Activated CD8-positive, alpha-beta memory T cell treated with anti-CD3 and anti-CD28 coated beads for 36 hours (primary cell): Measurements from ENCODE around the gene LMAN1. TPM values are rescaled to one million over a fixed set of nuclear protein-coding genes. Genes with fewer than 3 reads are reported as not detected.

Experiments
- CTCF ChIA-PET: fragments of 350-600 bp; sonication (Branson Sonifier 250); formaldehyde crosslinking; loops from one replicate; lab custom pipeline; 2021; ENCODE audit warnings: antibody characterized with exemption; lab: Charles Lee
- POLR2A ChIA-PET: fragments of 350-600 bp; sonication (Branson Sonifier 250); formaldehyde crosslinking; loops from one replicate; lab custom pipeline; 2021; ENCODE audit warnings: antibody characterized with exemption; lab: Charles Lee
- total RNA-seq, 2 experiments: library from RNA; stranded (reverse); gene quantifications; one replicate each; pipeline ENCODE4 v1.2.3, GENCODE V29; 2021

LMAN1 gene
- 100 to 1,000 TPM; 114 TPM for total RNA-seq

GRCh38 chr18:59358712-59359575, at the start of gene LMAN1:
Gene LMAN1 (minus strand): TSS chr18:59359265. CDS start chr18:59359244, 21 bp downstream.
- POLR2A ChIA-PET = interaction anchor here (1.0 to 2.1 kb wide), 3 partner anchors 19 to 218 kb away, joined by 4 to 7 read pairs (median 5); no protein-coding TSS in a partner anchor
- CTCF ChIA-PET = no interaction called here

- CTCF ChIA-PET = interaction anchor here (0.6 to 2.4 kb wide), 21 partner anchors 11 to 318 kb away, joined by 3 to 50 read pairs (median 3); no protein-coding TSS in a partner anchor
- POLR2A ChIA-PET = interaction anchor here (0.6 kb wide), 1 partner anchor 95 kb away, joined by 5 read pairs; no protein-coding TSS in a partner anchor
These were observed 43.5 kb upstream of the LMAN1 start for GRCh38 chr18:59402432-59403090.

- ChIA-PET CTCF (no interaction called here), POLR2A (no interaction called here)
These were observed 41.3 kb upstream of the LMAN1 start for GRCh38 chr18:59400407-59400806.

- POLR2A ChIA-PET = no interaction called here
- CTCF ChIA-PET = no interaction called here
These were observed 36.4 kb upstream of the LMAN1 start for GRCh38 chr18:59395226-59396175.

GRCh38 chr18:59393381-59393780, 34.3 kb upstream of the LMAN1 start:
- ChIA-PET POLR2A (interaction anchor here (0.5 kb wide), 1 partner anchor 12 kb away, joined by 5 read pairs; no protein-coding TSS in a partner anchor), CTCF (no interaction called here)

- POLR2A ChIA-PET = no interaction called here
- CTCF ChIA-PET = no interaction called here
These were observed 29.8 kb upstream of the LMAN1 start for GRCh38 chr18:59388817-59389216.

- ChIA-PET POLR2A (no interaction called here), CTCF (interaction anchor here (1.1 kb wide), 1 partner anchor 79 kb away, joined by 4 read pairs; no protein-coding TSS in a partner anchor)
These were observed 28.9 kb upstream of the LMAN1 start for GRCh38 chr18:59387687-59388565.

GRCh38 chr18:59386909-59387686, 28.0 kb upstream of the LMAN1 start:
- CTCF ChIA-PET = interaction anchor here (0.6 to 1.1 kb wide), 2 partner anchors 78 to 79 kb away, joined by 3 to 4 read pairs; no protein-coding TSS in a partner anchor
- POLR2A ChIA-PET = no interaction called here

GRCh38 chr18:59385191-59385590, 26.1 kb upstream of the LMAN1 start:
- ChIA-PET POLR2A (no interaction called here), CTCF (no interaction called here)

- ChIA-PET CTCF (interaction anchor here (1.0 kb wide), 1 partner anchor 19 kb away, joined by 3 read pairs; no protein-coding TSS in a partner anchor), POLR2A (no interaction called here)
These were observed 24.8 kb upstream of the LMAN1 start for GRCh38 chr18:59383851-59384250.

GRCh38 chr18:59382383-59382782, 23.3 kb upstream of the LMAN1 start:
- ChIA-PET CTCF (no interaction called here), POLR2A (no interaction called here)

- POLR2A ChIA-PET = interaction anchor here (0.7 kb wide), 1 partner anchor 316 kb away, joined by 8 read pairs; no protein-coding TSS in a partner anchor
- CTCF ChIA-PET = no interaction called here
These were observed 22.9 kb upstream of the LMAN1 start for GRCh38 chr18:59381949-59382348.

- ChIA-PET POLR2A (interaction anchor here (0.7 kb wide), 1 partner anchor 12 kb away, joined by 5 read pairs; no protein-coding TSS in a partner anchor), CTCF (no interaction called here)
These were observed 21.6 kb upstream of the LMAN1 start for GRCh38 chr18:59380706-59381105.

- POLR2A ChIA-PET = no interaction called here
- CTCF ChIA-PET = no interaction called here
These were observed 20.9 kb upstream of the LMAN1 start for GRCh38 chr18:59379772-59380522.

- CTCF ChIA-PET = interaction anchor here (1.2 to 1.3 kb wide), 2 partner anchors 25 to 68 kb away, joined by 4 read pairs; no protein-coding TSS in a partner anchor
These were observed 18.7 kb upstream of the LMAN1 start for GRCh38 chr18:59377613-59378337.

More at GRCh38 chr18:59377613-59378337, 18.7 kb upstream of the LMAN1 start:
- POLR2A ChIA-PET = no interaction called here
